T-helper 2 cell (primary cell): ENCODE data around the gene LRRC49.
"Not testable (repeated sequence)": the region's sequence is repeated elsewhere in the genome, so short reads cannot be mapped to it uniquely, and the experiment has no call there.

Experiments used
- DNase-seq, 5 experiments: peaks; one replicate each; pipeline versions ENCODE4 v3.0.0 to v3.0.0-alpha.2; 2012 to 2022
- total RNA-seq, 2 donors: gene quantifications; one replicate each; lab custom pipeline; 2026; lab: John Stamatoyannopoulos, UW

The LRRC49 gene, protein sequence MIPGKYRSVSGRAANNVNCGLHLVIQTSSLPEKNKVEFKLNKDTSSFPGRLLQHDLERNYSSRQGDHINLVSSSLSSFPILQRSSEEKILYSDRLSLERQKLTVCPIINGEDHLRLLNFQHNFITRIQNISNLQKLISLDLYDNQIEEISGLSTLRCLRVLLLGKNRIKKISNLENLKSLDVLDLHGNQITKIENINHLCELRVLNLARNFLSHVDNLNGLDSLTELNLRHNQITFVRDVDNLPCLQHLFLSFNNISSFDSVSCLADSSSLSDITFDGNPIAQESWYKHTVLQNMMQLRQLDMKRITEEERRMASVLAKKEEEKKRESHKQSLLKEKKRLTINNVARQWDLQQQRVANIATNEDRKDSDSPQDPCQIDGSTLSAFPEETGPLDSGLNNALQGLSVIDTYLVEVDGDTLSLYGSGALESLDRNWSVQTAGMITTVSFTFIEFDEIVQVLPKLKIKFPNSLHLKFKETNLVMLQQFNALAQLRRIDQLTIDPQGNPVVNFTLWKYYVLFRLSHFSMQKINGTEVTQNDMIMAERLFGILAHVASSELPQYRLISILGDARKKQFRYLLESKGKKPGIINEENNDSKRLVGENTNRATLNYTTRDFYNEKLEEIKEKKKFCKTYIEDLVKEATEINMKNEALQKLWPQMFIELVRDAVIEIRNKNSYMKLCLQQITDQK
- 0 to 0.61 reads per million in 2 donors for total RNA-seq

- DNase-seq = peak in 1 of 5 experiments; percentile 53
These were observed at the start of gene LRRC49, which contains the start of gene THAP10 for GRCh38 chr15:70892002-70892911. Gene LRRC49 (plus strand): TSS chr15:70892826. CDS start chr15:70892895, 69 bp downstream. Gene THAP10 (minus strand): TSS chr15:70892433. CDS start chr15:70892272, 161 bp downstream.

DNA sequence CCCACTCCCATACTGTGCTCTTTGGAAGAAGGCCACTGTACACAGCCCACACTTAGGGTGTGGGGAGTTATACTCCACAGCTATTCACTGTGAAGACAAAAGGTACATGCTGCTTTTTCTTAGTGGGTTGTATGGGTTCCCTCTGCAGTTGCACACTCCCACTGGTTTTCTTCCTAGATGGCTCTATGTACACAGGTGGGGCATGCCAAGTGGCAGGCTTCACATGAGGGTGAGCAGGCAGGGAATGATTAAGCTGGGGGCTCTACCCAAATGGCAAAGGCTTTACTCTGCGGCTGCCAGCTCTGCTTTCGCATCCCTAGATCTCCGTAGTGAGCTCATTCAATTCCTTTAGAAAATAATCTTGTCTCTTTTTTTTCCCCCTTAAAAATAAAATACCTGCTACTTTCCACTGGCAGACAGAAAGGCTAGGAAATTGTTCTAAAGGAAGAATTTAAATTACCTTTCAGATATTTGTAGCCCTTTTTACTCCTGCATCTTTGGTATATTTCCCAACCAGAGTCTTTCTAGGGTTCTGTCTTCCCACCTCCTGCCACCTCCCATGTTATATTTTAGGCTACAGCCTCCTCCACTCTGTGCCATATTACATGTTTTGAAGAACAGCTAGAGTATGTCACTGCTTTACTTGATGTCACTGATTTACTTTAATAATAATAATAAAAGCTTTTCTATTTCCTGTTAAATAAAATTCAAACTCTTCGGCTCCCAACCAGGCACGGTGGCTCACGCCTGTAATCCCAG, 46.8 kb upstream of the LRRC49 start:
- DNase-seq = no peak

- DNase-seq = no peak
These were observed 40.7 kb upstream of the LRRC49 start for GRCh38 chr15:70851889-70852288.

GRCh38 chr15:70852501-70853317, 39.9 kb upstream of the LRRC49 start:
- no peak for DNase-seq

DNA sequence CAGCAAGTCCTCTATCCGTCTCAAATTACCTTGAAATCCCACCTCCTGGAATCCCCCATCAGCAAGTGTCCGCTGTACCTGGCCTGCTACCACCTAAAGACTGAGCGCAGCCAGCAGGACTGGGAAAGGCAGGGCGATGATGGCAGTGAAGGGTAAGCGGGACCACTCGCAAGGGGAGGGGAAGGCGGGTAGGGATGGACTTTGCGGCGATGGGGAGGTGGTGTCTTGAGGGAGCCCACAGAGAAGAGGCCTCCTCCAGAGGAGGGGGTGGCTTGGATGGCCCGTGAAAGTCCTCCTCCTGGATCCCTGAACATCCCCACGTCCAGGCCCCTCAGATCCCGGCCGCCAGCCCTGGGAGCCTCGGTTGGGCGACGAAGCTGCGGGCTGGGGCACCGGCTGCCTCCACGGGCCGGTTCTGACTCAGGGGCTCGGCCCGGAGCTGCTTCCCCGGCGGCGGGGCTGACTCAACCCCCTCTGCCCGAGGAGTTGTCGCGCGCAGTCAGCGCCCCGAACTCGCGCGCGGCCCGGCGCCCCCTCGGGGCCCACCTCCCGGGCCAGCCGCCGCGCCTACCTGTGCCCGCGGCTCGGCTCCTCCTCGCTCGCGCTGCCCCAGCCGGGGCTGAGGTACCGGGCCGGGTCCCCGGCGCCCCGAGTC, 39.2 kb upstream of the LRRC49 start:
- DNase-seq = no peak

GRCh38 chr15:70853973-70854665, 38.5 kb upstream of the LRRC49 start, which contains the start of gene LARP6:
Gene LARP6 (minus strand): TSS chr15:70854157. CDS start chr15:70854088, 69 bp downstream.
- no peak for DNase-seq

DNA sequence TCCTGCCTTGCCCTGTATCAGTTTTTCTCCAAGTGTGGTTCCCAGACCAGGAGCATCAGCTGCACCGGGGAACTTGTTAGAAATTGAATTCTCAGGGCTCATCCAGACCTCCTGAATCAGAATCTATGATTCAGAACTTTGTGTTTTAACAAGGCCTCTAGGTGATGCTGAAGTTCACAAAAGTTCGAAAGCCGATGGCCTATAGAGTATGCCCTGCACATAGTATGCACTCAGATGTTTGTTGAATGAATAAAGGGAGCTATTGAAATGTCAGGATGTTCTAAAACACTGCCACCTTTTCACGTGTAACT, 38.0 kb upstream of the LRRC49 start:
- no peak for DNase-seq

- DNase-seq = no peak
These were observed 36.9 kb upstream of the LRRC49 start for GRCh38 chr15:70855764-70856163.

DNA sequence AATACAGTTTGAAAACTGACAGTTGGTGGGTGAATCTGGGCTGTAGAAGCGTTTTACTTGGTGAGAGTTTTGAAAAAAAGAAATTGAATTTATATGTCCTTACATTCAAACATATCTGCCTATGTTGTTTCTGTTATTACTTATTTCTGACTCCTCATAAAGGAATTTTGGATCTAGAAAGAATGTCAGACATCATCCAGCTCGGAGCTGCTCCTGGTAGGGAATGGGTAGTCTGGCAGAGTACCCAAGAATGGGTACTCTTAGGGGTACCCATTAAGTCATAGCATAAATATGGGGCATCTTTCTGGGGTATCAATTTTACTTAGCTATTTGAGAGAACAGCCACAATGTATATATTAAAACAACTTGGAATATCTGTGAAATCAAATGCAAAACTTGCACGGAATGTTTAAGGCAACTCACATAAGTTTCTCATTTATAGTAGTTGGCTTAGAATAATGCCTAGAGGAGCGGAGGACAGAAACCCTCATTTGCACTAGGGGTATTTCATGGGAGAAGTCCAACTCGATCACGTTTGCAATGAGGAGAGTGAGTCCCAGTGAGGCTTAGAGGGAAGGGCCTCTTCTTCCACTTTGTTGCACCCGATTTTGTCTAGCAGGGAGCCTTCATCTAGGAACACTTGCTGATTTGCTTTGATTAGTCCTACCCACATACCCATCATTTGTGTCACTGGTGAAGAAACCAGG, 36.3 kb upstream of the LRRC49 start:
- DNase-seq = no peak

DNA sequence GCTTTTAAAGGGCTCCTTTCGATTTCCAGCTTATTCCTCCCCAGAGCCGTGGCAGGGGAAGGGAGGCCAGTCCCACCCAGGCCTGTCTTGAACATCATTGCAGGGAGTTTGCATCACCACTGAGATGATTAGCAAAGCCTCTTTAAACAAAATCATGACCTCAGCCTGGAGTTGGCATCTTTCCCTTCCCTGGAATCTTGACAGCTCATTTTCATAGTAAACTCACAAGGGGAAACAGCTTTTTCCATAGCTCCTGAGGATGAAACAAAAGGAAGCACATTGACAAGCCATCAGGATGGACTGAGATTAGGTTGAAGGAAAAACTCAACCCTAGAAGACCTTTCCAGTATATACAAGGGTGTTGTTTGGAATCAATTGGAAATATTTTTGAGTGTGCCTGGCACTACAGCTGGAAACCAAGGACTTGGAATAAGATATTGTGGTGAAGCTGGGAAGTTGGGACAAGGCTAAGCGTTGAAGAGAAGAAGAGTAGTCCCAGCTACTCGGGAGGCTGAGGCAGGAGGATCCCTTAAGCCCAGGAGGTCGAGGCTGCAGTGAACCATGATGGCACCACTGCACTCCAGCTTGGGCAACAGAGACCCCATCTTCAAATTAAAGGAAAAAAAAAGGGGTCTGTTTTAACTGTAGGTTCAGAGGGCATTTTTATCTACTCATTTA, 35.6 kb upstream of the LRRC49 start:
- DNase-seq = no peak

GRCh38 chr15:70857562-70858285, 34.9 kb upstream of the LRRC49 start:
- no peak for DNase-seq

DNA sequence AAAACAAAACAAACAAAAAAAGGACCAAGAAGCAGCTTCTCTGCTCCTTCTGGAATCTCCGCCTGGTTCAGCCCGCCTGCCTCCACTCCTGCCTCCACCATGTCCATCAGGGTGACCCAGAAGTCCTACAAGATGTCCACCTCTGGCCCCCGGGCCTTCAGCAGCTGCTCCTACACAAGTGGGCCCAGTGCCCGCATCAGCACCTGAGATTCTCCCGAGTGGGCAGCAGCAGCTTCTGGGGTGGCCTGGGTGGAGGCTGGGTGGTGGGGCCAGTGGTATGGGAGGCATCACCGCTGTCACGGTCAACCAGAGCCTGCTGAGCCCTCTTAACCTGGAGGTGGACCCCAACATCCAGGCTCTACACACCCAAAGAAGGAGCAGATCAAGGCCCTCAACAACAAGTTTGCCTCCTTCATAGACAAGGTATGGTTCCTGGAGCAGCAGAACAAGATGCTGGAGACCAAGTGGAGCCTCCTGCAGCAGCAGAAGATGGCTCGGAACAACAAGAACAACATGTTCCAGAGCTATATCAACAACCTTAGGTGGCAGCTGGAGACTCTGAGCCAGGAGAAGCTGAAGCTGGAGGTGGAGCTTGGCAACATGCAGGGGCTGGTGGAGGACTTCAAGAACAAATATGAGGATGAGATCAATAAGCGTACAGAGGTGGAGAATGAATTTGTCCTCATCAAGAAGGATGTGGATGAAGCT, 33.9 kb upstream of the LRRC49 start:
- DNase-seq = not testable (repeated sequence)

- DNase-seq = no peak
These were observed 33.2 kb upstream of the LRRC49 start for GRCh38 chr15:70859322-70859908.

GRCh38 chr15:70859998-70860397, 32.6 kb upstream of the LRRC49 start:
- DNase-seq = no peak

- DNase-seq = no peak
These were observed 29.0 kb upstream of the LRRC49 start for GRCh38 chr15:70863450-70864218.

GRCh38 chr15:70866982-70867641, 25.5 kb upstream of the LRRC49 start:
- no peak for DNase-seq
